Smooth muscle cell (in vitro differentiated cells): ENCODE measurements around the gene IL10RA. TPM values are rescaled to one million over a fixed set of nuclear protein-coding genes. Genes with fewer than 3 reads are reported as not detected.
A peak's percentile ranks its signal among the peaks of the same experiment; 100 is the strongest.

Experiments
- DNase-seq: peaks from one replicate; lab custom pipeline; 2025; ENCODE audit not compliant: unreplicated experiment; lab: John Stamatoyannopoulos, UW
- H2AFZ ChIP-seq: fragments of 200-600 bp; sonication (generic); 2 replicates; pipeline ENCODE4 v1.6.0; 2016; ENCODE audit warnings: antibody characterized with exemption, low read depth, mild to moderate bottlenecking
- H3F3A ChIP-seq: fragments of 200-600 bp; sonication (generic); 2 replicates; pipeline ENCODE4 v1.6.0; 2017; ENCODE audit warnings: antibody characterized with exemption, low read depth
- H3K27ac ChIP-seq: fragments of 200-600 bp; sonication (generic); 2 replicates; pipeline ENCODE4 v1.5.1; 2016; ENCODE audit warnings: low read depth, mild to moderate bottlenecking
- H3K27me3 ChIP-seq: fragments of 200-600 bp; sonication (generic); 2 replicates; pipeline ENCODE4 v1.6.1; 2016; ENCODE audit warnings: low read depth, mild to moderate bottlenecking
- H3K36me3 ChIP-seq: fragments of 200-600 bp; sonication (generic); 2 replicates; pipeline ENCODE4 v1.5.1; 2016; ENCODE audit warnings: low read depth
- H3K4me1 ChIP-seq: fragments of 200-600 bp; sonication (generic); 2 replicates; pipeline ENCODE4 v1.5.1; 2016; ENCODE audit warnings: low read depth
- H3K4me2 ChIP-seq: fragments of 200-600 bp; sonication (generic); 2 replicates; pipeline ENCODE4 v1.6.0; 2016; ENCODE audit warnings: mild to moderate bottlenecking
- H3K4me3 ChIP-seq: fragments of 200-600 bp; sonication (generic); 2 replicates; pipeline ENCODE4 v1.5.1; 2016; ENCODE audit warnings: mild to moderate bottlenecking
- H3K79me2 ChIP-seq: fragments of 200-600 bp; sonication (generic); 2 replicates; pipeline ENCODE4 v1.6.0; 2016; ENCODE audit warnings: low read depth, mild to moderate bottlenecking
- H3K9ac ChIP-seq: fragments of 200-600 bp; sonication (generic); 2 replicates; pipeline ENCODE4 v1.6.0; 2016; ENCODE audit warnings: low read depth
- H3K9me3 ChIP-seq: fragments of 200-600 bp; sonication (generic); replicated peaks from 2 replicates; pipeline ENCODE4 v1.5.1; 2016; ENCODE audit warnings: low read depth
- H4K20me1 ChIP-seq: fragments of 200-600 bp; sonication (generic); 2 replicates; pipeline ENCODE4 v1.6.0; 2016; ENCODE audit warnings: low read depth
- CTCF ChIP-seq: fragments of 200-600 bp; sonication (generic); IDR thresholded peaks from 2 replicates; pipeline ENCODE4 v1.5.1; 2017; ENCODE audit warnings: borderline replicate concordance, mild to moderate bottlenecking, antibody characterized with exemption; ENCODE audit not compliant: insufficient read depth, poor library complexity, severe bottlenecking
- WGBS: methylation state at CpG from one replicate; pipeline ENCODE4 v1.1.7; 2016; ENCODE audit warnings: low lambda C conversion rate; 5-methylcytosine and 5-hydroxymethylcytosine counted together
- polyA plus RNA-seq: library from polyadenylated mRNA; unstranded; fragments of >200 nt; fragmentation: Nextera tagmentation; extraction: Ambion mirVana; gene quantifications from 2 replicates; pipeline ENCODE4 v1.2.1, GENCODE V29; 2016
- total RNA-seq: library from RNA; depleted of rRNA; stranded (reverse); fragments of >200 nt; gene quantifications from 2 replicates; pipeline ENCODE4 v1.2.3, GENCODE V29; 2014

Gene IL10RA
- total and polyA plus RNA-seq, 2 experiments from 2014 or later: 0.07 to 0.18 TPM

- no peaks in the 10 kb centered on the region for H3K4me1 ChIP-seq
- no peaks in the 10 kb centered on the region for H3F3A ChIP-seq
- H3K4me2 ChIP-seq: peak overlapping the region; percentile 39
- TF ChIP-seq CTCF: no peak
- no peak overlapping the region for H2AFZ ChIP-seq
- DNase-seq: no peak
- H3K79me2 ChIP-seq: no peaks in the 10 kb centered on the region
- no peaks in the 10 kb centered on the region for H4K20me1 ChIP-seq
- H3K9me3 ChIP-seq: no peaks in the 10 kb centered on the region
- H3K36me3 ChIP-seq: no peaks in the 10 kb centered on the region
- H3K27me3 ChIP-seq: no peaks in the 10 kb centered on the region
- H3K4me3 ChIP-seq: no peak overlapping the region
- peak overlapping the region; percentile 72 for H3K27ac ChIP-seq
- H3K9ac ChIP-seq: peak overlapping the region; percentile 41
- 36% methylated on average over 4 of the region's 4 CpGs for WGBS
Observed at GRCh38 chr11:117941163-117941707, 45.0 kb upstream of the IL10RA start.

GRCh38 chr11:117941976-117942654, 44.1 kb upstream of the IL10RA start:
- H3K9ac ChIP-seq: peak overlapping the region; percentile 41
- peak overlapping the region; percentile 39 for H3K4me2 ChIP-seq
- no peaks in the 10 kb centered on the region for H3K36me3 ChIP-seq
- H3F3A ChIP-seq: no peaks in the 10 kb centered on the region
- H4K20me1 ChIP-seq: no peaks in the 10 kb centered on the region
- H3K79me2 ChIP-seq: no peaks in the 10 kb centered on the region
- no peaks in the 10 kb centered on the region for H3K4me1 ChIP-seq
- no peaks in the 10 kb centered on the region for H3K9me3 ChIP-seq
- H2AFZ ChIP-seq: no peak overlapping the region
- no peaks in the 10 kb centered on the region for H3K27me3 ChIP-seq
- no peak for TF ChIP-seq CTCF
- H3K4me3 ChIP-seq: no peak overlapping the region
- WGBS: 74% methylated on average over 6 of the region's 6 CpGs
- H3K27ac ChIP-seq: peak overlapping the region; percentile 72
- no peak for DNase-seq

- Histone ChIP-seq H3K27me3 (no peaks in the 10 kb centered on the region), H3K4me2 (no peak overlapping the region), H3K27ac (no peak overlapping the region), H3K36me3 (no peaks in the 10 kb centered on the region), H3K79me2 (no peaks in the 10 kb centered on the region), H3K4me3 (no peak overlapping the region), H3K9ac (no peak overlapping the region), H2AFZ (no peak overlapping the region), H3F3A (no peaks in the 10 kb centered on the region), H3K9me3 (no peaks in the 10 kb centered on the region), H3K4me1 (no peaks in the 10 kb centered on the region), H4K20me1 (no peaks in the 10 kb centered on the region)
- WGBS: 71% methylated on average over 5 of the region's 5 CpGs
- no peak for TF ChIP-seq CTCF
- DNase-seq: no peak
Observed at GRCh38 chr11:117944554-117944953, 41.6 kb upstream of the IL10RA start.
